NCI-H524 treated with DMSO at 0.1 percent for 48 hours (cell line): ENCODE data around the gene ZSCAN5A.
"Not testable (repeated sequence)": the region's sequence is repeated elsewhere in the genome, so short reads cannot be mapped to it uniquely, and the experiment has no call there.

ENCODE experiments used
- DNase-seq: peaks from one replicate; lab custom pipeline; 2025; lab: John Stamatoyannopoulos, UW

Gene ZSCAN5A

DNA sequence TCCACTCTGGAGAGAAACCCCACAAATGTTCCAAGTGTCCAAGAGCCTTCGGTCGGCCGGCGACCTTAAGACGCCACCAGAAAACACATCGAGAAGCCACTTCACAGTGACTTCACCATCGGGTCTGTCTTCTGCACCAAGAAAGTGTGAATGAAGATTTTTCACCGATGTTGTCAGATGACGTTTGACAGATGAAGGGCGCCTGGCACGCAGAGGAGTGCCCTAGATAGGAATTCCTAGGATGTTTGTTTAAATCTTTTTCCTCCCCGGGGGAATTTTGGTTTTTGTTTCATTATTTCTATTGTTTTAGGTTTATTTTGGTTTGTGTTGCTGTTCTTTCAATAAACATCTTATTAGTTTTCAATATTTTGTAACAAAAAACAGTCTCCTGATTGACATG, 105.5 kb downstream of the ZSCAN5A start:
- no peak for DNase-seq

DNA sequence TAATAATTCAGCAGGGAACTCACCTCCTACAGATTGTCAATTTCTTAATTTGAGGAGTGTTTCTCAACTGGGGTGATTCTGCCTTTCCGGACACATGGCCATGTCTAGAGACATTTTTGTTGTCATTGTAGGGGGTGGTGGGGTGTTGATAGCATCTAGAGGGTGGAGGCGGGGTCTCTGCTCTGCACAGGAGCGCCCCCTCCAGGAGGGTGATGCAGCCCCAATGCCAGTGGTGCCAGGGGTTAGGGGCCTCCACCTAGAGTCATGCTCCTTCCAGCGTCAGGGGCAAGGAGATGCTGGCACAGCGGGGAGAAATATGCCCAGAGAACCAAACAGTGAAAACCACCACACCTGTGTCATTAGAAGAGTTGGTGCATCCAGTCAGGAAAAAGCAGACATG, 107.1 kb downstream of the ZSCAN5A start:
- DNase-seq, result not testable (repeated sequence)

DNA sequence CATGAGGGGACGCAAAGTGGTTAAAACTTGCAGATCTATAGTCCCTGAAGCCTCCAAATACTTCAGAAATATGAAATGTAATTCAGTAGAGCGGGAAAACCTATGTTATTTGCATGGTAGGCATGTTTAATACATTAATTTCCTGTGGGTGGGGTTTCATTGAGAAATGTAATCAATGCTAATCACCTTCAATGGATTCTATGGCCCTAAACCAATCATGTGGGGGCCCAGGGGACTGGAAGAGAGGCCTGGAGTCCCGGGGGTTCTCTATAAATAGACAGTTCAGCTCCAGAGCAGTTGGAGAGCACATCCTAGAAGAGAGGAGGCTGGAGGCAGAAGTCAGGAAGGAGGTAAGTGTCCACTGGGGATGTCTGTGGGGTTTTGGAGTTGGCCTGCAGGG, 112.7 kb downstream of the ZSCAN5A start, which contains the start of gene ZSCAN5C:
ZSCAN5C (plus strand) TSS at position 301 of the 400 bp plus-strand sequence. CDS start 3,641 bp downstream, outside the sequence.
- no peak for DNase-seq

- no peak for DNase-seq
Observed at GRCh38 chr19:56199687-56200086, 115.0 kb downstream of the ZSCAN5A start.

GRCh38 chr19:56197646-56198045, 117.0 kb downstream of the ZSCAN5A start, which contains the start of gene ZSCAN5B:
TSS of gene ZSCAN5B (minus strand) at chr19:56197783. CDS start at chr19:56193052, 4,731 bp downstream.
- not testable (repeated sequence) for DNase-seq

- no peak for DNase-seq
Observed at GRCh38 chr19:56193981-56194640, 120.5 kb downstream of the ZSCAN5A start.

DNA sequence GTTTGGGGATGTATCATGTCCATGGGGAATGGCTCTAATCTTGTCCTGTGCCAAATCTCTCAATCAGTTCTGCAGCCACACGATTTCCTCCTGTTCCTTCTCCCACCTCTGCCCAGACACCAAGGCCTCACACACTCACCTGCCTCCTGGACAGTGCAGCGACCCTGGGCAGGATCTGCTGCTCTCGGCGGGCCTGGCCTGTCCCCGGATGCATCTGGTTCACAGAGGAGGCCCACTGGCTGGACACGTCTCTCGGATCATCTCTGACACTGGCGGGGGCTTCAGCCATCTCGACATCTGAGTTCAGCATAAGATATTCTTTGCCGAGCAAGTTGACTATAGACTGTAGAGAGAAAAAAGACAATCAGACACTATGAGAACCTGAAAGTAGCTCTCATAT, 122.9 kb downstream of the ZSCAN5A start:
- no peak for DNase-seq

- DNase-seq, result no peak
Observed at GRCh38 chr19:56191115-56191514, 123.5 kb downstream of the ZSCAN5A start.

- no peak for DNase-seq
Observed at GRCh38 chr19:56189785-56190184, 124.9 kb downstream of the ZSCAN5A start.

DNA sequence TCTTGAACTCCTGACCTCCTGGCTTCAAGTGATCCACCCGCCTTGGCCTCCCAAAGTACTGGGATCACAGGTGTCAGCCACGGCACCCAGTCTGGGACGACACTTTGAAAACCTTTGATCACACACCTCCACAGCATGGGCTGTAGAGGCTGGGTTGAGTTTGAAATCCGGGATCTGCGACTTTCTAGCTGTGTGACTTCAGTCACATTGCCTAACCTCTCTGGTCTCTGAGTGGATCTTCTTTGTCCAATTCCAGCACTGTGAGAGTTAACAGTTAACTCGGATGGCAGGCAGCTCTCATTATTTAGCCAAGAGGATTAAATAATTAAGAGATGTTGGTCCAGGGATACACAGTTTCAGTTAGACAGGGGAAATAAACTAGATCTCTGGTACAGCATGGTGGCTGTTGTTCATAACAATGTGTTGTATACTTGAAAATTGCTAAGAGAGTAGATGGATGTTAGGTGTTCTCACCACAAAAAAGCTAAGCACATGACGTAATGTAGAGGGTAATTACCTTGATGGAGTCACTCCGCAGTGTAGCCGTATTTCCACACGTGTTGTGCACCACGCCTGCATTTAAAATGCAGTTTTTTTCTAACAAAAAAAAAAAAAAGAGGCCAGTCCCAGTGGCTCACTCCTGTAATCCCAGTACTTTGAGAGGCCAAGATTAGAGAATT, 136.9 kb downstream of the ZSCAN5A start:
- no peak for DNase-seq

GRCh38 chr19:56176881-56177280, 137.8 kb downstream of the ZSCAN5A start:
- DNase-seq, result no peak

DNA sequence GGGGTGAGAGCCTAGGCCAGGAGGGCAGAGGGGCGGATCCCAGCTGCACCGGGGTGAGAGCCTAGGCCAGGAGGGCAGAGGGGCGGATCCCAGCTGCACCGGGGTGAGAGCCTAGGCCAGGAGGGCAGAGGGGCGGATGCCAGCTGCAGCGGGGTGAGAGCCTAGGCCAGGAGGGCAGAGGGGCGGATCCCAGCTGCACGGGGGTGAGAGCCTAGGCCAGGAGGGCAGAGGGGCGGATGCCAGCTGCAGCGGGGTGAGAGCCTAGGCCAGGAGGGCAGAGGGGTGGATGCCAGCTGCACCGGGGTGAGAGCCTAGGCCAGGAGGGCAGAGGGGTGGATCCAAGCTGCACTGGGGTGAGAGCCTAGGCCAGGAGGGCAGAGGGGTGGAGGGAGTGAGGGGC, 138.3 kb downstream of the ZSCAN5A start:
- DNase-seq, result not testable (repeated sequence)

GRCh38 chr19:56175861-56176307, 138.8 kb downstream of the ZSCAN5A start, which contains the start of gene GALP:
TSS of gene GALP (plus strand) at chr19:56176008. CDS start at chr19:56177109, 1,101 bp downstream.
- not testable (repeated sequence) for DNase-seq

- DNase-seq, result no peak
Observed at GRCh38 chr19:56174550-56174949, 140.1 kb downstream of the ZSCAN5A start.

DNA sequence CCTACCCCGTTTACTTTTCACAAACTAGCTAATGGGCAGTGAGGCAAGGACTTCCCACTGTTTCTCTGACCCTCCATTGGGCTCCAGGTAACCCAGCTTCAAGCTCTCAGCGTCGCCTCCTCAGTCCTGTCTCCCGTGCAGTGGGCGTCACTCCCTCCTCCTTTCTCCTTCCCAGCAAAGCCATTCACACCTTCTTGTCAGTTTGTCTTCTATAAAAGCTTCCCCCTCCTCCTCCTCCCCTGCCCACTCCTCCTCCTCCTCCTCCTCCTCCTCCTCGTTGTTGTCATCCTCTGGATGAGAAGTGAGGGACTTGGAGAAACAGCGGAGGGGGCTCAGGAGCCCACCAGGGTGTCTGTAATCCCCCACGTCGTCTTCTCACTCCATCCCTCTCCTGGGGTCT, 140.6 kb downstream of the ZSCAN5A start:
- DNase-seq, result no peak
